GM18867 (cell line): ENCODE results near the gene AKAP11.

Source experiments
- ATAC-seq: cut with Tn5 transposase; IDR thresholded peaks from one replicate; pipeline ENCODE4 v1.9.1; 2021; ENCODE audit warnings: mild to moderate bottlenecking, moderate library complexity; ENCODE audit not compliant: unreplicated experiment

Gene AKAP11

GRCh38 chr13:42274386-42275097, 2.6 kb downstream of the AKAP11 start:
- no peak for ATAC-seq

GRCh38 chr13:42275098-42275471, 3.1 kb downstream of the AKAP11 start:
- peak; percentile 36 for ATAC-seq

GRCh38 chr13:42275506-42275905, 3.6 kb downstream of the AKAP11 start:
- no peak for ATAC-seq

- ATAC-seq = no peak
Observed at GRCh38 chr13:42276683-42277082, 4.7 kb downstream of the AKAP11 start.

GRCh38 chr13:42277618-42278276, 5.8 kb downstream of the AKAP11 start:
- no peak for ATAC-seq

GRCh38 chr13:42279080-42279479, 7.1 kb downstream of the AKAP11 start:
- ATAC-seq = no peak

- ATAC-seq = no peak
Observed at GRCh38 chr13:42279986-42280385, 8.0 kb downstream of the AKAP11 start.

GRCh38 chr13:42280537-42280936, 8.6 kb downstream of the AKAP11 start:
- no peak for ATAC-seq

GRCh38 chr13:42283574-42283973, 11.6 kb downstream of the AKAP11 start:
- ATAC-seq = no peak

GRCh38 chr13:42284068-42284467, 12.1 kb downstream of the AKAP11 start:
- no peak for ATAC-seq

- ATAC-seq = no peak
Observed at GRCh38 chr13:42298392-42298791, 26.4 kb downstream of the AKAP11 start.

GRCh38 chr13:42305503-42305902, 33.6 kb downstream of the AKAP11 start:
- no peak for ATAC-seq

- ATAC-seq = no peak
Observed at GRCh38 chr13:42307461-42307860, 35.5 kb downstream of the AKAP11 start.

GRCh38 chr13:42312817-42313431, 41.0 kb downstream of the AKAP11 start:
- no peak for ATAC-seq

GRCh38 chr13:42318570-42318969, 46.6 kb downstream of the AKAP11 start:
- ATAC-seq = no peak

- ATAC-seq = no peak
Observed at GRCh38 chr13:42320375-42320787, 48.4 kb downstream of the AKAP11 start.

GRCh38 chr13:42322806-42323205, 50.9 kb downstream of the AKAP11 start:
- ATAC-seq = no peak

- no peak for ATAC-seq
Observed at GRCh38 chr13:42324704-42325103, 52.8 kb downstream of the AKAP11 start.

GRCh38 chr13:42327725-42328124, 55.8 kb downstream of the AKAP11 start:
- ATAC-seq = no peak

- peak; percentile 45 for ATAC-seq
Observed at GRCh38 chr13:42328672-42329071, 56.7 kb downstream of the AKAP11 start.

- no peak for ATAC-seq
Observed at GRCh38 chr13:42329239-42329638, 57.3 kb downstream of the AKAP11 start.

- ATAC-seq = no peak
Observed at GRCh38 chr13:42331009-42331408, 59.1 kb downstream of the AKAP11 start.
